CD14-positive monocyte (primary cell): ENCODE data around the gene MBL2. TPM values are rescaled to one million over a fixed set of nuclear protein-coding genes. Genes with fewer than 3 reads are reported as not detected.

ENCODE experiments used
- DNase-seq, 3 donors: peaks; one replicate each; pipeline ENCODE4 v3.0.0-alpha.2; 2011 to 2022
- H2AFZ ChIP-seq: 2 replicates; pipeline ENCODE4 v1.6.0; 2012; ENCODE audit warnings: mild to moderate bottlenecking, low read depth, low read length, inconsistent platforms; ENCODE audit not compliant: insufficient read depth, poor library complexity, severe bottlenecking
- H3K27ac ChIP-seq, 2 donors: 1 replicate in 1 of 2; 2 replicates in 1 of 2; pipeline ENCODE4 v1.5.1; 2012 to 2013; ENCODE audit warnings: low read length in 2 of 2, control low read depth in 1 of 2, inconsistent platforms in 1 of 2, low read depth in 1 of 2, mild to moderate bottlenecking in 1 of 2
- H3K27me3 ChIP-seq, 2 donors: one replicate each; pipeline versions ENCODE4 v1.6.0 to v1.6.1; 2011 to 2013; ENCODE audit warnings: low read length in 2 of 2; ENCODE audit not compliant: control insufficient read depth in 2 of 2, insufficient read depth in 2 of 2
- H3K36me3 ChIP-seq, 2 donors: replicated peaks in 1 of 2; 1 replicate in 1 of 2; 2 replicates in 1 of 2; pipeline versions ENCODE4 v1.5.1 to v1.6.1; 2012 to 2013; ENCODE audit warnings: low read length in 2 of 2, control low read depth in 1 of 2, inconsistent platforms in 1 of 2, mild to moderate bottlenecking in 1 of 2; ENCODE audit not compliant: insufficient read depth in 2 of 2, control insufficient read depth in 1 of 2
- H3K4me1 ChIP-seq, 2 donors: 1 replicate in 1 of 2; 2 replicates in 1 of 2; pipeline versions ENCODE4 v1.5.1 to v1.6.1; 2012 to 2013; ENCODE audit warnings: low read length in 2 of 2, control low read depth in 1 of 2, inconsistent platforms in 1 of 2, mild to moderate bottlenecking in 1 of 2, moderate library complexity in 1 of 2; ENCODE audit not compliant: insufficient read depth in 2 of 2, control insufficient read depth in 1 of 2
- H3K4me2 ChIP-seq: replicated peaks from 2 replicates; pipeline ENCODE3; 2012; ENCODE audit warnings: low read length, moderate library complexity, mild to moderate bottlenecking; ENCODE audit not compliant: poor library complexity, severe bottlenecking; ENCODE audit errors: extremely low read depth
- H3K4me3 ChIP-seq, 3 experiments: fragments of 200-600 bp in 1 of 3; sonication (generic) in 1 of 3; replicated peaks in 1 of 3; 1 replicate in 2 of 3; 2 replicates in 1 of 3; pipeline ENCODE4 v1.5.1; 2011 to 2013; ENCODE audit warnings: low read length in 3 of 3, mild to moderate bottlenecking in 3 of 3, control low read depth in 2 of 3, low read depth in 2 of 3, inconsistent platforms in 1 of 3, moderate library complexity in 1 of 3
- H3K79me2 ChIP-seq: 2 replicates; pipeline ENCODE4 v1.6.0; 2012; ENCODE audit warnings: mild to moderate bottlenecking, control low read depth, inconsistent platforms, low read length, moderate library complexity; ENCODE audit not compliant: insufficient read depth
- H3K9ac ChIP-seq: 2 replicates; pipeline ENCODE4 v1.6.0; 2017; ENCODE audit warnings: low read length, mild to moderate bottlenecking; ENCODE audit not compliant: insufficient read depth, poor library complexity, severe bottlenecking
- H3K9me3 ChIP-seq, 2 donors: replicated peaks in 1 of 2; 1 replicate in 1 of 2; 2 replicates in 1 of 2; pipeline versions ENCODE4 v1.5.1 to v1.6.1; 2012 to 2013; ENCODE audit warnings: low read length in 2 of 2, control low read depth in 1 of 2; ENCODE audit not compliant: control insufficient read depth in 1 of 2, insufficient read depth in 1 of 2
- H4K20me1 ChIP-seq: 2 replicates; pipeline ENCODE4 v1.6.0; 2012; ENCODE audit warnings: mild to moderate bottlenecking, low read length, control low read depth, moderate library complexity; ENCODE audit not compliant: insufficient read depth
- H3K27ac Mint-ChIP-seq, 7 donors: one replicate each; pipeline ENCODE4 v1.8.0; 2020; ENCODE audit warnings: mild to moderate bottlenecking in 7 of 7, mixed read lengths in 7 of 7, moderate library complexity in 6 of 7, inconsistent platforms in 2 of 7
- H3K27me3 Mint-ChIP-seq, 3 donors: one replicate each; pipeline ENCODE4 v1.8.0; 2021 to 2022; ENCODE audit warnings: low read depth in 3 of 3, mild to moderate bottlenecking in 3 of 3, mixed read lengths in 3 of 3, moderate library complexity in 3 of 3, inconsistent platforms in 1 of 3
- H3K36me3 Mint-ChIP-seq, 2 donors: one replicate each; pipeline ENCODE4 v1.8.0; 2020; ENCODE audit warnings: mixed read lengths in 2 of 2, inconsistent platforms in 1 of 2, mild to moderate bottlenecking in 1 of 2
- H3K4me1 Mint-ChIP-seq: one replicate; pipeline ENCODE4 v1.8.0; 2020; ENCODE audit warnings: mild to moderate bottlenecking, mixed read lengths
- H3K4me3 Mint-ChIP-seq, 2 donors: one replicate each; pipeline ENCODE4 v1.8.0; 2020; ENCODE audit warnings: mild to moderate bottlenecking in 2 of 2, mixed read lengths in 2 of 2, moderate library complexity in 1 of 2
- H3K9me3 Mint-ChIP-seq, 7 donors: one replicate each; pipeline ENCODE4 v1.8.0; 2020 to 2022; ENCODE audit warnings: mixed read lengths in 7 of 7, mild to moderate bottlenecking in 6 of 7, moderate library complexity in 6 of 7, inconsistent platforms in 2 of 7
- CTCF ChIP-seq: fragments of 200-600 bp; IDR thresholded peaks from one replicate; pipeline ENCODE4 v1.8.0; 2022; ENCODE audit warnings: antibody characterized with exemption, mild to moderate bottlenecking
- WGBS: methylation state at CpG from one replicate; pipeline ENCODE4 v1.1.5; 2013; ENCODE audit warnings: missing lambda C conversion rate; ENCODE audit not compliant: insufficient coverage; 5-methylcytosine and 5-hydroxymethylcytosine counted together
- intact Hi-C, 2 donors: fragments of 100-400 bp; cut with micrococcal nuclease; formaldehyde crosslinking; loops; one replicate each; pipeline versions ENCODE4 v1.15.0 to v1.15.1; 2023
- polyA plus RNA-seq, 3 donors: library from polyadenylated mRNA; depleted of rRNA in 1 of 3; unstranded in 2 of 3; stranded (reverse) in 1 of 3; fragments of 300-500 nt in 2 of 3; fragments of >200 nt in 1 of 3; fragmentation: Illumina TruSeq in 2 of 3; gene quantifications; 1 replicate in 2 of 3; 2 replicates in 1 of 3; pipeline ENCODE4 v1.2.3, GENCODE V29; 2012 to 2021

MBL2 gene
- polyA plus RNA-seq, 3 donors: not detected

DNA sequence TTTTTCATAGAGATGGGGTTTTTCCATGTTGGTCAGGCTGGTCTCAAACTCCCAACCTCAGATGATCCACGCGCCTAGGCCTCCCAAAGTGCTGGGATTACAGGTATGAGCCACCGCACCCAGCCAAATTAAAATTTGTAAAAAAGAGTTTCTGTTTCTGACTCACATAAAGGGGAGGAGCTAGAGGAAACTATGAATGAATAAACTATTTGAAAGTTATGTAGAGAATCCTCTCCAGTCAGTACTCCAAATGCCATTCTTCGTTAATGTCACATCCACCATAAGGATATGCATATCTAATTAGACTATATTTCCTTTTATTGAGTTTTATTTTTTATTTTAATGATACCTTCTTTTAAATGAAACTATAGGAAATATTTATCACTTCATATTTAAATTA lies 52.6 kb downstream of the MBL2 start:
- intact Hi-C loops: no loop called here
- Histone ChIP-seq H3K4me2 (no peak overlapping the region), H2AFZ (no peak overlapping the region), H3K9ac (no peak overlapping the region), H3K79me2 (no peaks in the 10 kb centered on the region), H4K20me1 (no peaks in the 10 kb centered on the region), H3K9me3 (no peaks in the 10 kb centered on the region), H3K27ac (no peak overlapping the region), H3K36me3 (no peaks in the 10 kb centered on the region), H3K4me1 (no peaks in the 10 kb centered on the region), H3K4me3 (no peak overlapping the region), H3K27me3 (no peaks in the 10 kb centered on the region)
- no peak overlapping the region for H3K4me3 Mint-ChIP-seq
- H3K9me3 Mint-ChIP-seq: peaks cover 0 to 15% (median 9%) of the 10 kb centered on the region in 7 donors
- no peak for TF ChIP-seq CTCF
- no CpG with 5 or more reads among the region's 4 CpGs for WGBS
- no peak overlapping the region for H3K27ac Mint-ChIP-seq
- peaks cover 0 to 1% (median 0%) of the 10 kb centered on the region in 3 donors for H3K27me3 Mint-ChIP-seq
- H3K36me3 Mint-ChIP-seq: no peaks in the 10 kb centered on the region
- H3K4me1 Mint-ChIP-seq: no peaks in the 10 kb centered on the region
- no peak for DNase-seq
